GM18951 (cell line): ENCODE measurements around the gene ELFN1.

Experiments
- POLR2A ChIP-seq: IDR thresholded peaks from 4 replicates; pipeline ENCODE4 v1.6.1; 2011; ENCODE audit warnings: mild to moderate bottlenecking; ENCODE audit not compliant: insufficient read length, insufficient read depth; ENCODE audit errors: extremely low read depth
- in situ Hi-C: fragments of 300-500 bp; cut with MboI; formaldehyde crosslinking; loops from one replicate; pipeline ENCODE4 v1.12.0; 2022; ENCODE audit warnings: low sequenced_read_pairs, mixed read lengths, inconsistent platforms; ENCODE audit not compliant: unreplicated experiment

The ELFN1 gene

GRCh38 chr7:1692515-1693418 is 22.7 kb downstream of the ELFN1 start:
- TF ChIP-seq POLR2A = no peak
- in situ Hi-C loops = no loop called here

GRCh38 chr7:1693419-1693990 is 23.4 kb downstream of the ELFN1 start:
- no peak for TF ChIP-seq POLR2A
- in situ Hi-C loops = no loop called here

- no peak for TF ChIP-seq POLR2A
Observed at GRCh38 chr7:1693991-1694524, 24.0 kb downstream of the ELFN1 start.

GRCh38 chr7:1694611-1695511 is 24.8 kb downstream of the ELFN1 start:
- in situ Hi-C loops = no loop called here

More at GRCh38 chr7:1693991-1694524, 24.0 kb downstream of the ELFN1 start:
- in situ Hi-C loops = no loop called here

GRCh38 chr7:1695800-1696454 is 25.9 kb downstream of the ELFN1 start:
- TF ChIP-seq POLR2A = no peak
- in situ Hi-C loops = no loop called here

More at GRCh38 chr7:1694611-1695511, 24.8 kb downstream of the ELFN1 start:
- no peak for TF ChIP-seq POLR2A

- in situ Hi-C loops = no loop called here
Observed at GRCh38 chr7:1696671-1697498, 26.8 kb downstream of the ELFN1 start.

GRCh38 chr7:1697499-1698125 is 27.5 kb downstream of the ELFN1 start:
- in situ Hi-C loops = no loop called here
- no peak for TF ChIP-seq POLR2A

More at GRCh38 chr7:1696671-1697498, 26.8 kb downstream of the ELFN1 start:
- no peak for TF ChIP-seq POLR2A

- TF ChIP-seq POLR2A = no peak
- in situ Hi-C loops = no loop called here
Observed at GRCh38 chr7:1698201-1698600, 28.1 kb downstream of the ELFN1 start.

GRCh38 chr7:1698951-1699350 is 28.9 kb downstream of the ELFN1 start:
- in situ Hi-C loops = no loop called here
- TF ChIP-seq POLR2A = no peak

GRCh38 chr7:1700086-1700485 is 30.0 kb downstream of the ELFN1 start:
- no peak for TF ChIP-seq POLR2A
- in situ Hi-C loops = no loop called here
